T follicular helper cell (primary cell): Measurements from ENCODE around the gene SKAP1.
"Not testable (repeated sequence)": the region's sequence is repeated elsewhere in the genome, so short reads cannot be mapped to it uniquely, and the experiment has no call there.

ENCODE experiments used
- DNase-seq: peaks from one replicate; pipeline ENCODE4 v3.0.0-alpha.2; 2020; ENCODE audit warnings: low read depth

Gene SKAP1

DNA sequence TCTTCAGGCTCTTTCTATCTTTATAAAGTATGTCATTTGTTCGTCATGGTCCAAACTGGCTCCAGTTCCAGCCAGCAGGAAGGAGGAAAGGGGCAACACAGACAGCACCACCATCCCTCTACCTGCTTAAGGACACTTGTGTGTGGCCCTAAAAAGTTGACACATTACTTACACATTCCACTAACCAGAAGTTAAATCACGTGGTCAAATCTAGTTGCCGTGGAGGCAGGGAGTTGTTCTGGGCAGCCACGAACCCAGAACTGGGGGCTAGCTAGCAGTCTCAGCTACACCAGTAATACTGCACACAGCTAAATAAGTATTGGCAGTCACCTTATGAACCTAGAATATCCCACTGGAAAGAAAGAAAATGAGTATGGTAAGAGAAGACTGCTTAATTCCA lies 218.2 kb downstream of the SKAP1 start:
- no peak for DNase-seq

GRCh38 chr17:48211011-48211410 lies 219.0 kb downstream of the SKAP1 start:
- DNase-seq: no peak

DNA sequence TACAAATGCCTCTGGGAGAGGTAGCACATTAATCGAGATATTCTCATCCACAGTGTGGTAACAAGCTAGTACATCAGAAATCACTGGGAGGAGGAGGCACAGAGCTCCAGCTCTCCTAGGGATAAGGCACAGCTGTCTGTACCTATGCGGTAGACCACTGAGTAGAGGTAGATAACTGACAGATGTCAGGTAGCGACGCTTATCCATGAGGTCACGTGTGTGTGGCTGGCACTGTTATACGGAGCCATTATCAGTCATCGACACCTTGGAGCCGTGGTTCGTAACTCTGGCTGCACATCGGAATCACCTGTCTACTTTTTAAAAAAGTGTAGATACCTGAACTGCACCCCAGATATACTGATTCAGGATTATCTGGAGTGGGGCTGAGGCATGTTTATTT lies 220.0 kb downstream of the SKAP1 start:
- DNase-seq: no peak

GRCh38 chr17:48207776-48208544 lies 222.1 kb downstream of the SKAP1 start:
- DNase-seq: no peak

DNA sequence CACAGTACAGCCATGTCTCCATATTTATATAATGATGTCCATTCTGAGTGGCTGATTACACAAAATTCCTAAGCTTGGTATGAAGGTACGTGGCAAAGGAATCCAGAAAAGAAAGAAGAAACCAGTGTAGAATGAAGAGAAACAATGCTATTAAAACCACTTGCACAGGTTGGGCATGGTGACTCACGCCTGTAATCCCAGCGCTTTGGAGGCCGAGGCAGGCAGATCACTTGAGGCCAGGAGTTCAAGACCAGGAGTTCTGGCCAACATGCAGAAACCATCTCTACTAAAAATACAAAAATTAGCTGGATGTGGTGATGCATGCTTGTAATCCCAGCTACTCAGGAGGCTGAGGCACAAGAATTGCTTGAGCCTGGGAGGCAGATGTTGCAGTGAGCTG lies 223.0 kb downstream of the SKAP1 start:
- DNase-seq: not testable (repeated sequence)

DNA sequence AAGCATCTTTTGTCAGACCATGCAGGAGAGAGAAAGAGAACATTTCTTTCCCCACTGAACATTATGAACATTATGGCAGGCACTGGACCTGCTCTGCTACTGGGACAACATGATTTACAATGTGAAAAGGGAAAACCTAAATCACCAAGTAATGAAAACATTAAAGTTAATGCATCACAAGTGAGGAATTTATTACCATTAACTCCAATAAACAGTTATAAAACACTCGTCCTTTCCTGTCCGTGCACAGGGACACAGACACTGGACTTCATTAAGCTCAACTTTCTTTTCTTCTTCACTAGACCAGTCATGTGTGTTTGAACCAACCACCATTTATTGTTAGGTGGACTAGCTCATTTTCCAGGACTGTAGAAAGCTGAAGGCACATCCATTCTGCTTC lies 227.1 kb downstream of the SKAP1 start:
- no peak for DNase-seq

GRCh38 chr17:48198950-48199541 lies 231.0 kb downstream of the SKAP1 start:
- DNase-seq: no peak

DNA sequence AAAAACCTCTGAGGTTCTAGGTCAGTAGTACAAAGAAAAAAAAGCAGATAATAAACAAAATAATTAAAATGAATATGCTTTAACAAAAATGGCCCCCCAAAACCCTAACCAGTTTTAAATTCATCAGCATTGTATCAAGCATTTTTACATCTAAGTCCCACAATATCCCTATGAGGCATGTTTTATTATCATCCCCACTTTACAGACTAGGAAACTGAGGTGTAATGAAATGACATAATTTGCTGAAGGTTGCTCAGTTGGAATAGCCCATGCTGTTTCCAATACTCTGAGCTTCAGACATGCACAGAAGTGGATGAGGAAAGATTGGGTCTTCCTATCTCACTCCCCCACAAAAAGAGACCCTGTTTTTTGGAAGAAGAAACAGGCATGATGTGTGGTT lies 234.1 kb downstream of the SKAP1 start:
- no peak for DNase-seq

DNA sequence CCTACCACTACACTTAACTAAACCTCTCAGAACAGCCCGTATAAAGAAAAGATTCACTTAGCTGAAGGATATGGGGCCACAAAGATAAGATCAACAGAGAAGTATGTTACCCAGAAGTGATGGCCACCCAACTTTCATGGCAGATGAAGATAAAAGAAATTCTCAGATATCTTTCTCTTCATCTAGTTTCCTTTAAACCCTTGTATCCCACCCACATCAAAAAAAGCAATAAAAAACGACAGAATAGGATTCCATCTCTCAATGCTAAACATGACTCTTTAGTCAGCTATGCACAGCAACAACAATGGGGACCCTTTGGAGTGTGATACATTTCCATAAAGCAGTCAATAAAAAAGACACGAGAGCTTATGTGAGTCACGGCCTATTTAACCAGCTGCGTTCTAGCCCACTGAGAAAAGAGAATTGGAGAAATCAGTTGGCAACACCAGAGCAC lies 235.9 kb downstream of the SKAP1 start:
- DNase-seq: no peak

GRCh38 chr17:48192321-48192731 lies 237.7 kb downstream of the SKAP1 start:
- DNase-seq: no peak

DNA sequence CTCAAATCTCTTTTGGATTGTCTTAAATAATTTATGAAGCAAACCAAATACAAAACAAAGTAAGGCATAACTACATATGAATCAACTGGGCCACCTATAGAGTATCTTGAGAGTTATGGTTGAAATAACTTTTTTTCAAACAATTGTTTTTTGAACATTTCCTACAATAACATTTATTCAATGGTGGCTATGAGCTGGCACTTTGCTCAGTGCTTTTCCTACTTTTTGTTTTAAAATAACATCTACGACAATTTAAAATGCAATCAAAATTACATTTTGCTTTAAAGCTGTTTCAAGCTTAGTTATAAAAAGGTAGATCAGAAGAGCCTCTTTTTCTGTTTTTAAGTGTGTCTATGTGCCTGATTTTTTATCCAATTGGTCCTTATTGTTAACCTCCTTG lies 238.7 kb downstream of the SKAP1 start:
- no peak for DNase-seq

- DNase-seq: no peak
Observed at GRCh38 chr17:48190871-48191270, 239.1 kb downstream of the SKAP1 start.

- DNase-seq: no peak
Observed at GRCh38 chr17:48187872-48188608, 242.0 kb downstream of the SKAP1 start.

GRCh38 chr17:48186317-48186716 lies 243.7 kb downstream of the SKAP1 start:
- DNase-seq: not testable (repeated sequence)

DNA sequence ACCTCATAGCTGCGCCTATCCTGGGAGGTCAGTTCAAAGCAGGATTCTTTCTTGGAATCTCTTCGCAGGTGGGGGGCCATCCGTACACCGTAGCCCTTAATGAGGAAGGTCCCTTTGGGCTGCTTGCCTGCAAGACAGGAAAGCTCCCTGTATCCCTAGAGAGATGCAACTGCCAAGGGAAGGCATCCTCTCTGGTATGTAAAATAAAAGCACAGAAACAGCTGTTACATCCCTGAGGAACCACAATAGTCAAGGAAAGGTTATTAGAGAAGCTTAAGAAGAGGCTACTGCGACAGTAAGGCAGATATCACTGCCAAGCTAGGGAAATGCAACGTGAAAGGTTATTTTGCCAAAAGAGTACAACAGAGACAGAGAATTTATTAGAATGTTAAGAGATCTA lies 245.3 kb downstream of the SKAP1 start:
- DNase-seq: no peak

GRCh38 chr17:48181653-48182052 lies 248.4 kb downstream of the SKAP1 start:
- no peak for DNase-seq

DNA sequence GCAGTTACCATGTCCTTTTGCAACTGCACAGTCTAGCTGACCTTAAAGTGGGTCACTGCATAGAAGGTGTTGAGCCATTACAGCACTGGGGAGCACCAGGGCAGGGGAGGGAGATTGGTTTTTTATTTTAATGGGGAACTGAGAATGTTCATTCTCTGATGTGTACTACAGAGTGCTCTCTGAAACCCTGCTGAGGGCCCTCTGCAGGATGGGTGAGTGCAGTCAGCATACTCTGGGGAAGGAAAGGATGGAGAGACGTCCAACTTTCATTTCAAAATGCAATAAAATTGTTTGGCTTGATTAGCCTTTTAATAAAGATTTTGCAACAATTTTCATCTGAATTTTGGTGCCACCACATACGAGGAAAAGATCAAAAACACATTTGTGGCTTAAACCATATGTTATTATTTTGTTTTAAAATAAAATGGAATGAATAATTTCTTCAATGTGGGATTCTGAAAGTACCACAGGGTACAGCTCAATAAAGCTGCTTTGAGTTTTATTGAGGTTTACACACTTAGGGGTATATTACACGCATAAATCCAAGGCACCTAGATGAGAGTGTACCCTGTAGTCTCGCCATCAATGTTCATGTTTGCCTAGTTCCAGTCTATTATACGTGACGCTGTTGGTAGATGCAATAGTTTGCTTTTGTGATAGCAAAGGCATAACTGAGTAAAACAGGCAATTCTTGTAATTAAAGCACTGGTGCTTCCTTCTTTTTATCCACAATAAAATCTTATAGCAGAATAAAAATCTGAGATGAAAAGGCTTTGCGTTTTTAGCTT lies 249.0 kb downstream of the SKAP1 start:
- no peak for DNase-seq

DNA sequence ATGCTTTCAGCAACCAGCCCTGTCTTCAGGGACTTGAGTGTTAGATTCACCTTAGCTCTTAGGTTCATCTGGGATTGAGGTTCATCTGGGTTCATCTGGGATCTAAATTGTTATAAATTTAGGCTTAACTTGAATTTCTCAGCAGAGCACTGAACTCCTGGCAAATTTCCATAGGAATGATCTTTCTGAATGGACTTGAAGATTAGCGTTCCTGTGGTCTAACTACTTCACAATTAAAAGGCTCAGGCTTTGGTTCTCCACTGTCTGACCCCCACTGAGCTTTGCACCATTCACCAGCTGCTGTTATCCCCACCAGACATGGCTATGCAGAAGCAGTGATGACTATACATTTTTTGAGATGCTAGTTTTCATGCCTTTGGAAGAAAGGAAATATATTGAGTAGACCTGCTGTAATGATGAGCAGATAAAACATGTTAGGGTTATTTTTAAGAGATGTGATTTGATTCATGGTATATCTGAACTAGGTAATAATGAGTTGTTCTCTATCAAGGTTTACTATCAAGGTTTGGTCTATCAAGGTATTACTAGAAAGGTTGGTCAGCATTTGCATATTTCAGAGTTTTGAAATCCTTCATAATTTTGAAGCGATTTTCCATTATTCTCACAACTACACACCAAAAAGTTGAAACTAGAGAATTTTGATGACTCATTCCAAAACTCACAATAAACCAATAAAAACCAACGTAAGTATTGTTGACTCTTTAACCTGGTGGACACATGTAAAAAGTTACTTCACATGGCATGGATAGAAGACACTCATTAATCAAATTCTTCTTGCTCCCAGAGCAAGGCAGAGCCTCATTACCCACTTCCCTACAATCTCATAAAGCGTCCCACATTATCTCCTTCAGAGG lies 250.7 kb downstream of the SKAP1 start:
- no peak for DNase-seq

DNA sequence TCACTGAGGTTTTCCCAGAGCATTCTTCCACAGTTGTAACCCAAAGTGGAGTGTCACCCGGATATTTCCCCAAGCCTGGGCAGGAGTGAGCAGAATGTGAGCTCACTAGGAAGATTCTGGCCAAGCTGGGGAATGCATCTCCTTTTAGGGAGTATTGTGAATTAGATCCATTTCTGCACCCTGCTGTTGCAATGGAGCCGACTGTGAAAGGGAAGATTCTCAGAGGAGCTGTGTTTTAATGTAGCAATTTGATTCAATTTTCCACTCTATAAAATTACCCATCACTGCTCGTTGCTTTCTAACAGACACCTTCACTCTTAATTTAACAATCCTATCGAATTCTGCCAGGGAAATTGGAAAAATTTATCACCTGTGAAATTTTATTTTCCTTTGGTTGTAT lies 251.7 kb downstream of the SKAP1 start:
- DNase-seq: no peak

DNA sequence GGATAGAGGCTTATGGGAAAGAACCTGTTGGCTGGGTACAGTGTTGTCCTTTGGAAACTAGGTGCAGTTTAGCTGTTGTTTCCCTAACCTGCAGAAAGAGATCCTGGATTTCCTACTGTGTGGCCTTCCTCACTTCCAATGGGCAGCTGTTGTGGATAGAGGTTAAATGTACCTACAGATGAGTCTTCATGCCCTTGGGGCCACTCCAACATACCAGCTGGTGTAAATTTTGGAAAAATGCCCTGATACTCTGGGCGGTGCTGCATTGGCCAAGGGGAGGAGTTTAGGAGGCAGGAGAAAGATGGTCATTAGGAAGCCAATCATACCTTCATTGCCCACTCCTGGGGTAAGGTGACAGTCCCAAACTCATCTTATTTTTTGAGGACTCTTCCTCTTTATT lies 252.2 kb downstream of the SKAP1 start:
- no peak for DNase-seq

DNA sequence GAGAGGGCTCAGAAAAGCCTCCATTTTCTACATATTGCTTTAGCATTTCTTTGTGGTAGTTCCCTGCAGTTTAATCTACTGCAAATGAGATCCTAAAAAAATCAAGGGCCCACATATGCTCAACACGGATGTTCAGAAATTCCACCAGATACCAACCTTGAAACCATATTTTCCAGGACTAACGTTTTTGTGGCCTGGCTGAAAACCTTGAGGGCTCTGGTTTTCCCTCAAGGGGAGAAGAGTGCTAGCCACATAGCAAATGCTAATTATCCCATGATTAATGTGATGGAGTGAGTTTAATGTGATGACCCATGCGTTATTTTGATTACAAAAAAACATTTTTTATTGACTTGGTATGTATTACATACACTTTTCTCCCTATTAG lies 253.6 kb downstream of the SKAP1 start:
- DNase-seq: no peak
